Vagina (tissue), 2 donors: ENCODE data around the gene GJD2.

Experiments used
- POLR2A ChIP-seq, 2 donors: fragments of 450-650 bp; IDR thresholded peaks; one replicate each; pipeline ENCODE4 v1.6.1; 2017; ENCODE audit warnings: antibody characterized with exemption in 2 of 2, mild to moderate bottlenecking in 2 of 2, moderate library complexity in 2 of 2
- TF ChIP-seq, protein P1 (sequence below), 3 experiments: fragments of 450-650 bp in 2 of 3; fragments of 200-600 bp in 1 of 3; sonication (generic) in 1 of 3; IDR thresholded peaks; one replicate each; pipeline ENCODE4 v1.5.1; 2017 to 2019; ENCODE audit warnings: antibody characterized with exemption in 3 of 3, mild to moderate bottlenecking in 2 of 3, moderate library complexity in 2 of 3

GRCh38 chr15:34780725-34781124 is 25.9 kb upstream of the GJD2 start:
- TF ChIP-seq, protein P1, sequence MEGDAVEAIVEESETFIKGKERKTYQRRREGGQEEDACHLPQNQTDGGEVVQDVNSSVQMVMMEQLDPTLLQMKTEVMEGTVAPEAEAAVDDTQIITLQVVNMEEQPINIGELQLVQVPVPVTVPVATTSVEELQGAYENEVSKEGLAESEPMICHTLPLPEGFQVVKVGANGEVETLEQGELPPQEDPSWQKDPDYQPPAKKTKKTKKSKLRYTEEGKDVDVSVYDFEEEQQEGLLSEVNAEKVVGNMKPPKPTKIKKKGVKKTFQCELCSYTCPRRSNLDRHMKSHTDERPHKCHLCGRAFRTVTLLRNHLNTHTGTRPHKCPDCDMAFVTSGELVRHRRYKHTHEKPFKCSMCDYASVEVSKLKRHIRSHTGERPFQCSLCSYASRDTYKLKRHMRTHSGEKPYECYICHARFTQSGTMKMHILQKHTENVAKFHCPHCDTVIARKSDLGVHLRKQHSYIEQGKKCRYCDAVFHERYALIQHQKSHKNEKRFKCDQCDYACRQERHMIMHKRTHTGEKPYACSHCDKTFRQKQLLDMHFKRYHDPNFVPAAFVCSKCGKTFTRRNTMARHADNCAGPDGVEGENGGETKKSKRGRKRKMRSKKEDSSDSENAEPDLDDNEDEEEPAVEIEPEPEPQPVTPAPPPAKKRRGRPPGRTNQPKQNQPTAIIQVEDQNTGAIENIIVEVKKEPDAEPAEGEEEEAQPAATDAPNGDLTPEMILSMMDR (IDR thresholded peaks at IDR 0.05) = no peak
- no peak for TF ChIP-seq POLR2A (IDR thresholded peaks at IDR 0.05)
